ENCODE measurements around the gene CIB2. TPM values are rescaled to one million over a fixed set of nuclear protein-coding genes. Genes with fewer than 3 reads are reported as not detected.

Gene CIB2
- total RNA-seq, 1 donor from 2014 or later = 3.7 TPM

DNA sequence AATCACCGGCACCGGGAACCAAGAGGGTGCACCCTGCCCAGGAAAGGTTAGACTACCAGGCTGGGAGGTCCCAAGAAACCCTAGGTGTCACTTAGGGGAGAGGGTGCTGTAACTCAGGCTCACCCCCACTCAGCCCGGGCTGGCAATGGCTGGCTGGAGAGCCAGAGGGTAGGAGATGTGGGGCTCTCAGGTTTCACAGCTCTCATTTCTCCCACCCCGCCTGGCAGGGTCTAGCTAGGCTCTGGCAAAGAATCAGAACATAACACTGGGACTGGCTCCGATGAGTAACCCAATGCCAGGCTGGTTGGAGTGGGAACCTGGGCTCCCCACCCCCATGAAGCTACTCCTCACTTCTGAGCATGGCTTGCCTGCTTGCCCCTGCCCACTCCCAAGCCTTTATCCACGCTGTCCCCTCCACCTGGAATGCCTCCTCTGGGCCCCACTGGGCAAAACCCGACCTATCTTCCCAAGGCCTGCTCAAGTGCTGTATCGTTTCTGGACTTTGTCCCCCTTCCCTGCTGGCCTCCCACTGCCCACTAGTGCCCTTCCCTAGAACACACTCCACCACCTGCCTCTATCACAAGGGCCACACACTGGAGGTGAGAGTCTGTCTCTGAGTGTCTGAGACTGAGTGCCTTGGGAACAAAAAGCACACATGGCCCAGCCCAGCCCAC lies 2.0 kb downstream of the CIB2 start:
- intact Hi-C loops (cut with micrococcal nuclease) = no loop called here

DNA sequence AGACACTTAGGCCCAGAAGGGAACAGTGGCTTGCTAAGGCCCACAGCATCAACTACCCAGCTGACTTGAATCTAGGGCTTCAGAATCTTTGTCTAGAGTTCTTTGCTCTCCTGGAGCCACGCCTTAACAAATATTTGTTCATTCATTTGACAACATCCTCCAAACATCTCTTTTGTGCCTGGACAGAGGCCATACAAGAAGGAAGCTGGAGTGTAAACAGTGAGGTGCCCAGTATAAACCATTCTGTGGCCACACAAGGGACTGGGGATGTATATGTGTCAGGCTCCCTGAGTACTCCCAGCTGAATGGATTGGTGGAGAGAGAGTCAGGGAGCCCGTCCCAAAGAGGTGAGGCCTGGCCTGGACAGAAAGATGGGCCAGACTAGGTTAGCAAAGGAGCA lies 3.4 kb downstream of the CIB2 start:
- ChIA-PET CTCF (interaction anchor here (10.9 kb wide), 1 partner anchor 67 kb away, joined by 202 read pairs; no protein-coding TSS in a partner anchor), POLR2A (no interaction called here)
- Mint-ChIP-seq H3K4me1 (peaks cover 16% of the 10 kb centered on the region), H3K27ac (peak overlapping the region; percentile 9), H3K4me3 (no peak overlapping the region), H3K9me3 (no peaks in the 10 kb centered on the region), H3K27me3 (no peaks in the 10 kb centered on the region), H3K36me3 (ENCODE audit: low read depth) (no peaks in the 10 kb centered on the region)
- ATAC-seq (ENCODE audit: low read depth) (no peak), DNase-seq (no peak)
- intact Hi-C loops (cut with micrococcal nuclease) = no loop called here
- TF ChIP-seq, protein P1, sequence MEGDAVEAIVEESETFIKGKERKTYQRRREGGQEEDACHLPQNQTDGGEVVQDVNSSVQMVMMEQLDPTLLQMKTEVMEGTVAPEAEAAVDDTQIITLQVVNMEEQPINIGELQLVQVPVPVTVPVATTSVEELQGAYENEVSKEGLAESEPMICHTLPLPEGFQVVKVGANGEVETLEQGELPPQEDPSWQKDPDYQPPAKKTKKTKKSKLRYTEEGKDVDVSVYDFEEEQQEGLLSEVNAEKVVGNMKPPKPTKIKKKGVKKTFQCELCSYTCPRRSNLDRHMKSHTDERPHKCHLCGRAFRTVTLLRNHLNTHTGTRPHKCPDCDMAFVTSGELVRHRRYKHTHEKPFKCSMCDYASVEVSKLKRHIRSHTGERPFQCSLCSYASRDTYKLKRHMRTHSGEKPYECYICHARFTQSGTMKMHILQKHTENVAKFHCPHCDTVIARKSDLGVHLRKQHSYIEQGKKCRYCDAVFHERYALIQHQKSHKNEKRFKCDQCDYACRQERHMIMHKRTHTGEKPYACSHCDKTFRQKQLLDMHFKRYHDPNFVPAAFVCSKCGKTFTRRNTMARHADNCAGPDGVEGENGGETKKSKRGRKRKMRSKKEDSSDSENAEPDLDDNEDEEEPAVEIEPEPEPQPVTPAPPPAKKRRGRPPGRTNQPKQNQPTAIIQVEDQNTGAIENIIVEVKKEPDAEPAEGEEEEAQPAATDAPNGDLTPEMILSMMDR (IDR thresholded peaks at IDR 0.05) = no peak

More for the DNA sequence above, 2.0 kb downstream of the CIB2 start:
- ChIA-PET POLR2A (interaction anchor here (0.5 to 1.2 kb wide), 2 partner anchors 20 to 967 kb away, joined by 4 to 5 read pairs; partner anchors contain the start of gene IDH3A), CTCF (interaction anchor here (3.0 to 10.9 kb wide), 2 partner anchors 47 to 66 kb away, joined by 31 to 202 read pairs; no protein-coding TSS in a partner anchor)
- H3K4me3 Mint-ChIP-seq = no peak overlapping the region
- H3K27ac Mint-ChIP-seq = peak overlapping the region; percentile 56
- no peaks in the 10 kb centered on the region for H3K27me3 Mint-ChIP-seq
- TF ChIP-seq, protein P1 (IDR thresholded peaks at IDR 0.05) = no peak
- no peak for ATAC-seq (ENCODE audit: low read depth)
- no peak for DNase-seq
- H3K36me3 Mint-ChIP-seq (ENCODE audit: low read depth) = no peaks in the 10 kb centered on the region
- peaks cover 16% of the 10 kb centered on the region for H3K4me1 Mint-ChIP-seq
- no peaks in the 10 kb centered on the region for H3K9me3 Mint-ChIP-seq

DNA sequence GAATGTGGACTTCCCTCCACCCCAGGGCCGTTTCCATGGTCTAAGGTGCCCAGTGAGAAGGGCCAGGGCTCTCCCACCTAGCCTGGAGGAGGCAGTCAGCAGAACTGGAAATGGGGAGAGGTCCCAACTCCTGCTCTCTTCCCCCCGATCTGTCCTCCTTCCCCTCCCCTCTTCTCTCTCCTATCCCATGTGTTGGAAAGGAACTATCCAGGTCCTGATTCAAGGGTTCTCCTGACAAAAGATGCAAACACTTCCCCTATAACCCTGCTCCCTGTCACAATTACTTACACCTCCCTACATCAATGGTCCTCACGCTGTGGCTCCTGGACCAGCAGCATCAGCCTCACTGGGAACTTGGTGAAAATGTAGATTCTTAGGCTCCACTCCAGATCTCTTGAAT lies 6.0 kb downstream of the CIB2 start:
- no peak overlapping the region for H3K27ac Mint-ChIP-seq

DNA sequence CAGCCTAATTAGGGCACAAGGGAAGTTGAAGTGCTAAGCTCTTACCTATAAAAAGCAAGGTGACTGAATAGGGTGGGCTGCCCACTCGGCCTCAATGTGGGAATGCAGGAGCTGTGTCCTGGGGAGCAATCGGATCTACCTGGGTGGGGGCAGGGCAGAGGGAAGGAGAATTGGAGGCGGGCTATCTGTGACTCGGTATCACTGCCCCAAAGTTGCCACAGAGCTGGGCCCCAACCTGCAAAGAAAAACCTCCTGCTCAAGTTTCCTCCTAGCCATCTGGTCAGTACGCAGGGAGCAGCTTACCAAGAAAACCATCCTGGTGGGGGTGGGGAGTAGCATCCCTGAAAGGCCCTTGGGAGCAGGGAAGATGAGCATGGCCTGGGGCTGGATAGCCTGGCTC lies 10.7 kb downstream of the CIB2 start:
- ChIA-PET CTCF (interaction anchor here (1.0 to 4.9 kb wide), 2 partner anchors 75 to 162 kb away, joined by 3 to 24 read pairs; no protein-coding TSS in a partner anchor), POLR2A (no interaction called here)
- H3K27me3 Mint-ChIP-seq = no peaks in the 10 kb centered on the region
- H3K27ac Mint-ChIP-seq = no peak overlapping the region
- intact Hi-C loops (cut with micrococcal nuclease) = no loop called here
- DNase-seq (no peak), ATAC-seq (ENCODE audit: low read depth) (no peak)
- H3K9me3 Mint-ChIP-seq = no peaks in the 10 kb centered on the region
- no peak overlapping the region for H3K4me3 Mint-ChIP-seq
- no peaks in the 10 kb centered on the region for H3K36me3 Mint-ChIP-seq (ENCODE audit: low read depth)
- TF ChIP-seq, protein P1 (IDR thresholded peaks at IDR 0.05) = no peak
- H3K4me1 Mint-ChIP-seq = no peaks in the 10 kb centered on the region

More for the DNA sequence above, 6.0 kb downstream of the CIB2 start:
- Mint-ChIP-seq H3K27me3 (no peaks in the 10 kb centered on the region), H3K4me3 (no peak overlapping the region), H3K4me1 (peaks cover under 1% of the 10 kb centered on the region), H3K36me3 (ENCODE audit: low read depth) (no peaks in the 10 kb centered on the region), H3K9me3 (no peaks in the 10 kb centered on the region)
- DNase-seq = no peak
- TF ChIP-seq, protein P1 (IDR thresholded peaks at IDR 0.05) = no peak
- intact Hi-C loops (cut with micrococcal nuclease) = no loop called here
- ChIA-PET POLR2A (no interaction called here), CTCF (no interaction called here)
- ATAC-seq (ENCODE audit: low read depth) = no peak

DNA sequence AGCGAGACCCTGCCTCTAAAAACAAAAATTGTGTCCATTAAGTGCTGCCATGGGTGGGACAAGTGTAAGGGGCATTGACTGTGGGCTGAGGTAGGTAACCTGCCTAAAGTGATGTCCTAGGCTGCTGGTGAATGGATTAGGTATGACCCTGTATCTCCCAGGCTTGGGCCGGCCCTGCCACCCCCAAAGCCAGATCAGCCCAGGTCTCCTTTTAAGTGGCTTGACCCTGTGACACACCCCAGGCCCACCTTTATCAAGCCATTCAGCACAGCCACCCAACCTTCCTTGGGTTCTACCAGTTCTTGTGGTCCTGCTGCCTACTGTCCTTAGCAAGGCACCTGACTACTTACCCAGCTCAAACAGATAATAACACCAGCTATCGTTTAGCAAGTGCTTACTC lies 18.7 kb downstream of the CIB2 start:
- intact Hi-C loops (cut with micrococcal nuclease) = no loop called here
- no peaks in the 10 kb centered on the region for H3K27me3 Mint-ChIP-seq
- H3K36me3 Mint-ChIP-seq (ENCODE audit: low read depth) = no peaks in the 10 kb centered on the region
- TF ChIP-seq, protein P1 (IDR thresholded peaks at IDR 0.05) = no peak
- ATAC-seq (ENCODE audit: low read depth) = no peak
- DNase-seq = no peak
- H3K4me3 Mint-ChIP-seq = no peak overlapping the region
- H3K9me3 Mint-ChIP-seq = no peaks in the 10 kb centered on the region
- ChIA-PET POLR2A (interaction anchor here (0.7 to 2.4 kb wide), 6 partner anchors 18 to 336 kb away, joined by 3 to 8 read pairs (median 6); partner anchors contain the start of gene CIB2), CTCF (interaction anchor here (0.6 to 11.1 kb wide), 17 partner anchors 14 to 310 kb away, joined by 3 to 191 read pairs (median 5); no protein-coding TSS in a partner anchor)
- no peak overlapping the region for H3K27ac Mint-ChIP-seq
- H3K4me1 Mint-ChIP-seq = peaks cover 5% of the 10 kb centered on the region

Measured in activated B cell treated with CpG ODN at 0.5 μM for 24 hours (primary cell).